Measurements from ENCODE around the gene TUBGCP6.
"Not testable (repeated sequence)": the region's sequence is repeated elsewhere in the genome, so short reads cannot be mapped to it uniquely, and the experiment has no call there.

DNA sequence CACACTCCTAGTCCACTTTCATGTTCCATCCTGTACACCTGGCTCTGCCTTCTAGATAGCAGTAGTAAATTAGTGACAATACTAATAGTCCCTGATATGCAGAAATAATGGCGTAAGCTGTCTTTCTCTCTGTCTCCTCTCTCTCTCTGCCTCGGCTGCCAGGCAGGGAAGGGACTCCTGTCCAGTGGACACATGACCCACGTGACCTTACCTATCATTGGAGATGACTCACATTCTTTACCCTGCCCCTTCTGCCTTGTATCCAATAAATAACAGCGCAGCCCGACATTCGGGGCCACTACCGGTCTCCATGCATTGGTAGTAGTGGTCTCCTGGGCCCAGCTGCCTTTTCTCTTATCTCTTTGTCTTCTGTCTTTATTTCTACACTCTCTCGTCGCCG is 29.0 kb upstream of the TUBGCP6 start:
- TF ChIP-seq CTCF (IDR thresholded peaks at IDR 0.05; ENCODE audit: borderline replicate concordance, extremely low read depth, low read length, poor library complexity, severe bottlenecking); EZH2 (IDR thresholded peaks at IDR 0.05; ENCODE audit: borderline replicate concordance, low read depth, low read length, severe bottlenecking): not testable (repeated sequence)
